IPS DF 19.7 (cell line): Measurements from ENCODE around the gene NPFFR1.
"Not testable (repeated sequence)": the region's sequence is repeated elsewhere in the genome, so short reads cannot be mapped to it uniquely, and the experiment has no call there.

Experiments
- DNase-seq: peaks from one replicate; pipeline ENCODE4 v3.0.0-alpha.2; 2013; ENCODE audit warnings: low read depth, low spot score

NPFFR1 gene

GRCh38 chr10:70256463-70256862 is 27.3 kb downstream of the NPFFR1 start:
- DNase-seq = no peak

- DNase-seq = no peak
These were observed 28.2 kb downstream of the NPFFR1 start for GRCh38 chr10:70255329-70256299.

- DNase-seq = no peak
These were observed 29.0 kb downstream of the NPFFR1 start for GRCh38 chr10:70254778-70255328.

GRCh38 chr10:70253878-70254765 is 29.7 kb downstream of the NPFFR1 start:
- no peak for DNase-seq

- no peak for DNase-seq
These were observed 32.7 kb downstream of the NPFFR1 start for GRCh38 chr10:70250961-70251680.

- DNase-seq = no peak
These were observed 36.4 kb downstream of the NPFFR1 start for GRCh38 chr10:70247360-70247759.

- no peak for DNase-seq
These were observed 42.7 kb downstream of the NPFFR1 start for GRCh38 chr10:70241081-70241480.

- not testable (repeated sequence) for DNase-seq
These were observed 43.8 kb downstream of the NPFFR1 start for GRCh38 chr10:70239986-70240385.

GRCh38 chr10:70239077-70239976 is 44.5 kb downstream of the NPFFR1 start:
- DNase-seq = not testable (repeated sequence)

- DNase-seq = not testable (repeated sequence)
These were observed 45.8 kb downstream of the NPFFR1 start for GRCh38 chr10:70237958-70238536.

GRCh38 chr10:70234668-70235447 is 48.9 kb downstream of the NPFFR1 start:
- DNase-seq = no peak

- no peak for DNase-seq
These were observed 49.9 kb downstream of the NPFFR1 start for GRCh38 chr10:70233939-70234300.

GRCh38 chr10:70233109-70233938 is 50.5 kb downstream of the NPFFR1 start, which contains the start of gene PPA1:
Gene PPA1, minus strand, starts transcription at chr10:70233429. Its CDS starts 102 bp downstream, at chr10:70233327.
- DNase-seq = peak; percentile 72

- no peak for DNase-seq
These were observed 51.0 kb downstream of the NPFFR1 start for GRCh38 chr10:70232859-70233108.

- DNase-seq = no peak
These were observed 51.5 kb downstream of the NPFFR1 start for GRCh38 chr10:70232155-70232858.

GRCh38 chr10:70228491-70228890 is 55.3 kb downstream of the NPFFR1 start:
- DNase-seq = no peak

GRCh38 chr10:70227548-70228320 is 56.1 kb downstream of the NPFFR1 start:
- DNase-seq = no peak
